ENCODE results near the gene PKNOX2. TPM values are rescaled to one million over a fixed set of nuclear protein-coding genes. Genes with fewer than 3 reads are reported as not detected.

PKNOX2 gene
- total and polyA plus RNA-seq, 2 of the 8 experiments (the other 6 are each of a cell fraction or from before 2014, with no cell fraction given): 2.0 TPM

DNA sequence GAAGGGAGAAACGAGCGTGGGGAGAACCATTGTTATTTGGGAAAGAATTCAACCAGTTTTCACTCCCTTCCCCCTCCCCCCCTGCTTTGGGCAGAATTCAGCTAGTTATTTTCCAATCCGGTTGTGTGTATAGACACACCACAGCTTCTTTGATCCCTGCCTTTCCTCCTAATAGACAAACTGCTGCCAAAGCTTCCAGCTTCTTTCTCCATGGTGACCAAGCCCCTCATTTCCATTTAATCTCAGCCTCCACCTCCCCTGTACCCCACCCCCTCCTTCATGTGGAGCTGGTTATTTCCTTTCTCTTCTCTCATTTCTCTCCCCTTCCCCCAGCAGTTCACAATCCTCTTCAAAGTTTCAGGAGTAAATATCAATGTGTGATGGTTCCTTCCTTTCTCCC lies 24.8 kb upstream of the PKNOX2 start:
- ChIA-PET POLR2A (ENCODE audit: partially characterized antibody) (no interaction called here), CTCF (ENCODE audit: partially characterized antibody) (interaction anchor here (0.6 to 9.0 kb wide), 27 partner anchors 10 to 292 kb away, joined by 3 to 148 read pairs (median 14); partner anchors contain the start of genes PKNOX2 and TMEM218)
- H3K27ac ChIP-seq (ENCODE audit: low read depth, low read length): no peak overlapping the region
- H3K4me2 ChIP-seq (ENCODE audit: insufficient read depth in 1 of 2, low read depth in 2 of 2, low read length in 2 of 2): peak overlapping the region in 1 of 2 experiments; percentile 37; a peak in 1 of 4 replicates
- FAIRE-seq: no peak
- H3K4ac ChIP-seq (replicated peaks; ENCODE audit: insufficient read length, low read depth, low read length): no peak overlapping the region
- H4K5ac ChIP-seq (ENCODE audit: insufficient read length, low read depth, low read length): no peak overlapping the region
- H3K27me3 ChIP-seq (replicated peaks in 1 of 4; ENCODE audit: control insufficient read depth in 3 of 4, extremely low read depth in 1 of 4, insufficient read depth in 3 of 4, low read length in 3 of 4): peaks cover 5 to 46% (median 35%) of the 10 kb centered on the region in 4 experiments
- no peak overlapping the region for H3K56ac ChIP-seq (replicated peaks; ENCODE audit: insufficient read length, low read depth, low read length)
- H3K4me3 ChIP-seq (ENCODE audit: extremely low read depth in 1 of 4, insufficient read depth in 2 of 4, low read depth in 3 of 4, low read length in 4 of 4): no peak overlapping the region
- H3K9ac ChIP-seq (replicated peaks in 1 of 4; ENCODE audit: extremely low read depth in 1 of 4, low read depth in 3 of 4, low read length in 3 of 4): no peak overlapping the region
- no peaks in the 10 kb centered on the region for H3K79me2 ChIP-seq (ENCODE audit: control insufficient read depth in 1 of 2, insufficient read depth in 2 of 2, low read length in 2 of 2)
- no peak overlapping the region for H3K23ac ChIP-seq (ENCODE audit: insufficient read length)
- no peak overlapping the region for H3K14ac ChIP-seq (ENCODE audit: insufficient read length)
- no peak overlapping the region for H2BK120ac ChIP-seq (replicated peaks; ENCODE audit: low read depth, low read length)
- H2AK5ac ChIP-seq (ENCODE audit: low read depth, low read length): no peak overlapping the region
- no peaks in the 10 kb centered on the region for H3K79me1 ChIP-seq (ENCODE audit: low read depth, low read length)
- H2BK5ac ChIP-seq (ENCODE audit: low read depth, low read length): no peak overlapping the region
- H2BK15ac ChIP-seq (ENCODE audit: low read length): no peak overlapping the region
- H2BK12ac ChIP-seq (ENCODE audit: low read depth, low read length): no peak overlapping the region
- H2AFZ ChIP-seq (ENCODE audit: low read length): no peak overlapping the region
- H4K20me1 ChIP-seq (replicated peaks in 1 of 2; ENCODE audit: control insufficient read depth in 1 of 2, insufficient read depth in 2 of 2, low read length in 2 of 2): no peaks in the 10 kb centered on the region
- H2BK20ac ChIP-seq (ENCODE audit: low read length): no peak overlapping the region
- H3K9me3 ChIP-seq (ENCODE audit: insufficient read depth in 2 of 2, low read depth in 1 of 2, low read length in 1 of 2): no peaks in the 10 kb centered on the region
- TF ChIP-seq EP300 (IDR thresholded peaks at IDR 0.05; ENCODE audit: borderline replicate concordance in 1 of 2, low read depth in 2 of 2, low read length in 2 of 2) (no peak), EZH2 (IDR thresholded peaks at IDR 0.05; ENCODE audit: low read depth, low read length, severe bottlenecking) (no peak), HDAC2 (IDR thresholded peaks at IDR 0.05; ENCODE audit: borderline replicate concordance in 1 of 2, low read depth in 2 of 2, low read length in 2 of 2) (no peak), CREB1 (IDR thresholded peaks at IDR 0.05) (no peak), BACH1 (IDR thresholded peaks at IDR 0.05; ENCODE audit: low read length) (no peak)
- TF ChIP-seq, protein P1, sequence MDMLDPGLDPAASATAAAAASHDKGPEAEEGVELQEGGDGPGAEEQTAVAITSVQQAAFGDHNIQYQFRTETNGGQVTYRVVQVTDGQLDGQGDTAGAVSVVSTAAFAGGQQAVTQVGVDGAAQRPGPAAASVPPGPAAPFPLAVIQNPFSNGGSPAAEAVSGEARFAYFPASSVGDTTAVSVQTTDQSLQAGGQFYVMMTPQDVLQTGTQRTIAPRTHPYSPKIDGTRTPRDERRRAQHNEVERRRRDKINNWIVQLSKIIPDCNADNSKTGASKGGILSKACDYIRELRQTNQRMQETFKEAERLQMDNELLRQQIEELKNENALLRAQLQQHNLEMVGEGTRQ (IDR thresholded peaks at IDR 0.05; ENCODE audit: low read length): no peak
- no peaks in the 10 kb centered on the region for H3K23me2 ChIP-seq (ENCODE audit: low read depth, low read length)
- no peaks in the 10 kb centered on the region for H3K36me3 ChIP-seq (ENCODE audit: control insufficient read depth in 2 of 4, insufficient read depth in 4 of 4, low read length in 3 of 4)
- DNase-seq (ENCODE audit: low read depth in 1 of 2, low spot score in 2 of 2): no peak
- H3K4me1 ChIP-seq (replicated peaks in 1 of 4; ENCODE audit: control insufficient read depth in 3 of 4, insufficient read depth in 4 of 4, low read length in 3 of 4): peaks cover 10 to 28% (median 20%) of the 10 kb centered on the region in 4 experiments
- H4K8ac ChIP-seq (ENCODE audit: extremely low read depth, insufficient read depth, low read length): no peak overlapping the region
- WGBS, 2 experiments (ENCODE audit: extremely low coverage in 1 of 2, insufficient coverage in 1 of 2, insufficient read length in 1 of 2, insufficient replicate concordance in 2 of 2, low coverage in 1 of 2, low lambda C conversion rate in 2 of 2, missing lambda C conversion rate in 1 of 2): 62% methylated on average over 3 of the region's 3 CpGs; no CpG with 5 or more reads in 1 of the 2 experiments
- no peak overlapping the region for H4K91ac ChIP-seq (replicated peaks; ENCODE audit: insufficient read length, low read length)
- H3K18ac ChIP-seq (ENCODE audit: extremely low read depth, low read length): 0 out of 2 replicates have a peak overlapping the region, but pooled peaks have one; percentile 71

Data from H1 (cell line).